AG10803 (cell line): Measurements from ENCODE around the gene NTRK2.
A peak's percentile ranks its signal among the peaks of the same experiment; 100 is the strongest.

ENCODE experiments used
- DNase-seq: peaks from one replicate; pipeline ENCODE4 v3.0.0; 2010; ENCODE audit warnings: low read depth
- H3K4me3 ChIP-seq: 2 replicates; pipeline ENCODE4 v1.5.1; 2011; ENCODE audit warnings: mild to moderate bottlenecking, low read length, control low read depth
- CTCF ChIP-seq: conservative IDR thresholded peaks from 2 replicates; pipeline ENCODE4 v1.5.1; 2011; ENCODE audit warnings: mild to moderate bottlenecking, low read length, control low read depth, inconsistent platforms

NTRK2 gene

GRCh38 chr9:84686068-84686467 is 16.5 kb downstream of the NTRK2 start:
- no peak for DNase-seq
- TF ChIP-seq CTCF, result no peak
- no peak overlapping the region for H3K4me3 ChIP-seq

DNA sequence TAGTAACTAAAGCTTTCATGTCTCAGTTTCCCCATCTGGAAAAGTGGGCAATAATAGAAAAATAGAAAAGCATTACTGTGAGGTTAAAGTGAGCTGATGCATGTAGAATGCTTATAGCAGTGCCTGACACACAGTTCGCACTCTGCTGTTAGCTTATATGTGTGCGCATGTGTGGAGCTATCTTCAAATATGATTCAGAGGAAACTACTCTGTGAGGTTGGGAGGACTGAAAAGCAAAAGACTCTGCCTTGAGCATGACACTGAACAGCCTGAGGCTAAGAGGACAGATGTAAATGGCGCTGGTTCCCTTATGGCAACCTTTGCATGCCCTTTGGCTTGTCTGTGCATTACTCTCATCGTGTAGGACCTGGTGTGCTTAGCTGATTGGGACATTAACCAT is 19.4 kb downstream of the NTRK2 start:
- no peak for TF ChIP-seq CTCF
- DNase-seq, result no peak
- H3K4me3 ChIP-seq, result no peak overlapping the region

DNA sequence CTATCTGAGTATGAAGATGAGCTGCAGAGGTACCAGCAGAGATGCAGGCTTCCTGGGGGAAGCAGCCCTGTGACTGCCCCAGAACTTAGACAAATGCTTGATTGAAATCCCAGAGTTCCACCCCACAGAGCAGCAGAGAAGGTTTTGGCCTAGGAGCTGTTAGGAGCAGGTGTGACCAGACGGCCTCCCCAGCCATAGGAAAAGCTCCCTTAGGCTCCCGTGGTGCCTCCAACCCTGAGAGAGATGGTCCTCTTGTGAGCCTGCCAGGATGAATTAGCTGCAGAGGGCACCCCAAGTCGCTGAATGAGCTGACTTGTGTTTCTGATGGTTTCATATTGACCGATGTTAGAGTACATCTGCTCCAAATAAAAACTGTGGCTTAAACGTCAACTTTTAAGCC is 22.1 kb downstream of the NTRK2 start:
- no peak for TF ChIP-seq CTCF
- no peak overlapping the region for H3K4me3 ChIP-seq

GRCh38 chr9:84694248-84694647 is 24.7 kb downstream of the NTRK2 start:
- no peak for TF ChIP-seq CTCF
- no peak overlapping the region for H3K4me3 ChIP-seq
- no peak for DNase-seq

More for the DNA sequence above, 22.1 kb downstream of the NTRK2 start:
- no peak for DNase-seq

- H3K4me3 ChIP-seq, result no peak overlapping the region
- no peak for TF ChIP-seq CTCF
- DNase-seq, result no peak
These were observed 27.5 kb downstream of the NTRK2 start for GRCh38 chr9:84697042-84697441.

- DNase-seq, result peak; percentile 35
- no peak overlapping the region for H3K4me3 ChIP-seq
- peak; percentile 71 for TF ChIP-seq CTCF
These were observed 28.1 kb downstream of the NTRK2 start for GRCh38 chr9:84697509-84698114.

- TF ChIP-seq CTCF, result no peak
- no peak overlapping the region for H3K4me3 ChIP-seq
These were observed 28.8 kb downstream of the NTRK2 start for GRCh38 chr9:84698323-84698722.

More at GRCh38 chr9:84698323-84698722, 28.8 kb downstream of the NTRK2 start:
- no peak for DNase-seq
